Neuronal stem cell (in vitro differentiated cells): ENCODE measurements around the gene PSD2.

ENCODE experiments used
- DNase-seq: peaks from one replicate; pipeline ENCODE4 v3.0.0-alpha.2; 2013; ENCODE audit warnings: low spot score
- H2AFZ ChIP-seq: one replicate; pipeline ENCODE4 v1.6.1; 2013; ENCODE audit warnings: mild to moderate bottlenecking, low read length, inconsistent platforms
- H2AK5ac ChIP-seq: 2 replicates; pipeline ENCODE4 v1.6.1; 2013; ENCODE audit warnings: low read depth, mild to moderate bottlenecking, inconsistent platforms, low read length, moderate library complexity, mixed read lengths
- H2BK120ac ChIP-seq: 2 replicates; pipeline ENCODE4 v1.6.1; 2013; ENCODE audit warnings: low read depth, mild to moderate bottlenecking, inconsistent platforms, low read length, moderate library complexity, mixed read lengths
- H2BK12ac ChIP-seq: one replicate; pipeline ENCODE4 v1.6.1; 2013; ENCODE audit warnings: low read length, inconsistent platforms
- H2BK15ac ChIP-seq: 2 replicates; pipeline ENCODE4 v1.6.1; 2013; ENCODE audit warnings: mild to moderate bottlenecking, low read length, inconsistent platforms, mixed read lengths
- H2BK5ac ChIP-seq: one replicate; pipeline ENCODE4 v1.6.1; 2013; ENCODE audit warnings: inconsistent platforms, mild to moderate bottlenecking, low read length, moderate library complexity
- H3K14ac ChIP-seq: one replicate; pipeline ENCODE4 v1.6.1; 2013; ENCODE audit warnings: low read length, inconsistent platforms
- H3K18ac ChIP-seq: 2 replicates; pipeline ENCODE4 v1.6.1; 2013; ENCODE audit warnings: low read length, inconsistent platforms
- H3K23ac ChIP-seq: 2 replicates; pipeline ENCODE4 v1.6.1; 2013; ENCODE audit warnings: low read depth, mild to moderate bottlenecking, mixed read lengths, low read length, inconsistent platforms; ENCODE audit not compliant: poor library complexity
- H3K27ac ChIP-seq: replicated peaks from 3 replicates; pipeline ENCODE4 v1.5.1; 2013; ENCODE audit warnings: low read length, inconsistent platforms
- H3K27me3 ChIP-seq, 3 experiments: 2 replicates each; pipeline ENCODE4 v1.6.1; 2013; ENCODE audit warnings: low read length in 3 of 3, mild to moderate bottlenecking in 2 of 3, inconsistent platforms in 1 of 3, low read depth in 1 of 3, mixed read lengths in 1 of 3, moderate library complexity in 1 of 3; ENCODE audit not compliant: control insufficient read depth in 3 of 3, insufficient read depth in 3 of 3
- H3K36me3 ChIP-seq, 2 donors: replicated peaks in 1 of 2; 2 replicates each; pipeline ENCODE4 v1.6.1; 2013; ENCODE audit warnings: low read length in 2 of 2; ENCODE audit not compliant: control insufficient read depth in 2 of 2, insufficient read depth in 2 of 2
- H3K4ac ChIP-seq: 2 replicates; pipeline ENCODE4 v1.6.1; 2013; ENCODE audit warnings: inconsistent platforms, mild to moderate bottlenecking, low read length, moderate library complexity
- H3K4me1 ChIP-seq, 2 donors: 1 replicate in 1 of 2; 2 replicates in 1 of 2; pipeline ENCODE4 v1.6.1; 2013; ENCODE audit warnings: low read length in 2 of 2, low read depth in 1 of 2; ENCODE audit not compliant: control insufficient read depth in 2 of 2, insufficient read depth in 1 of 2
- H3K4me2 ChIP-seq: one replicate; pipeline ENCODE4 v1.6.1; 2013; ENCODE audit warnings: mild to moderate bottlenecking, low read length, inconsistent platforms; ENCODE audit not compliant: insufficient read depth, poor library complexity, severe bottlenecking
- H3K4me3 ChIP-seq, 2 donors: 2 replicates each; pipeline ENCODE4 v1.5.1; 2013; ENCODE audit warnings: low read length in 2 of 2, mild to moderate bottlenecking in 2 of 2, inconsistent platforms in 1 of 2, moderate library complexity in 1 of 2
- H3K79me1 ChIP-seq: one replicate; pipeline ENCODE4 v1.6.1; 2013; ENCODE audit warnings: low read depth, mild to moderate bottlenecking, inconsistent platforms, low read length, moderate library complexity
- H3K9ac ChIP-seq: one replicate; pipeline ENCODE4 v1.6.1; 2013; ENCODE audit warnings: mild to moderate bottlenecking, low read depth, low read length, inconsistent platforms; ENCODE audit not compliant: poor library complexity
- H3K9me3 ChIP-seq, 2 donors: replicated peaks in 1 of 2; 2 replicates each; pipeline versions ENCODE3 to v1.6.1; 2013; ENCODE audit warnings: low read length in 2 of 2, mild to moderate bottlenecking in 2 of 2, inconsistent platforms in 1 of 2, low read depth in 1 of 2, mixed read lengths in 1 of 2, moderate library complexity in 1 of 2; ENCODE audit not compliant: control insufficient read depth in 2 of 2, insufficient read depth in 1 of 2
- H4K8ac ChIP-seq: one replicate; pipeline ENCODE4 v1.6.1; 2013; ENCODE audit warnings: low read depth, mild to moderate bottlenecking, inconsistent platforms, low read length, moderate library complexity
- H4K91ac ChIP-seq: one replicate; pipeline ENCODE4 v1.6.1; 2013; ENCODE audit warnings: low read length, low read depth, mild to moderate bottlenecking, inconsistent platforms; ENCODE audit not compliant: poor library complexity
- WGBS, 2 donors: extraction: QIAGEN DNeasy Blood & Tissue Kit; methylation state at CpG; one replicate each; pipeline ENCODE4 v1.1.7; 2013; ENCODE audit warnings: missing lambda C conversion rate in 2 of 2, mixed read lengths in 1 of 2; ENCODE audit not compliant: insufficient read length in 2 of 2, insufficient replicate concordance in 1 of 2; ENCODE audit errors: extremely low coverage in 2 of 2; 5-methylcytosine and 5-hydroxymethylcytosine counted together

PSD2 gene

DNA sequence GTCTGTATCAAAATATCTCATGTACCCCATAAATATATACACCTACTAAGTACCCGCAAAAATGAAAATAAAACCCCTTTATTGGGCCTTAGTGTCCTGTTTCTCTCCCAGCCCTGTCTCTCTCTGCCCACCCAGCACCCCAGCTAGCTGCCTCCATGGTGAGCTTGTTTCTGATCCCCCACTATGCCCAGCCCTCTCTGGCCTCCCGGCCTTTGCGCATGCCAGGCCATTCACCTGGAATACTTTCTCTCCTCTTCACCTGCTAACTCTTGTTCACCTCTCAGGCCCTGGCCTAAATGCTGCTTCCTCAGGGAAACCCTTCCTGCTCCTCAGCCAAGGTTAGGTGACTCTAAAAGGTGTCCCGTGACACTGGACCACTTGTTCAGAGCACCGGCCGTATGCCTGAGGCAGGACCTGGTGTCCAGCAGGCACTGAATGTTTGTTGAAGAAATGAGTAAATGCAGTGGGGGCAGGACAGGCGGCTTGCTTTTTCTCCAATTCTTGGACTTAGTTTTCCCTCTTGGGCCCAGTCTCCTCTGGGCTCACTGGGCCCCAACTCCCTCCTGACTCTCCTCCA lies 58.5 kb downstream of the PSD2 start:
- no peak overlapping the region for H3K23ac ChIP-seq
- no peaks in the 10 kb centered on the region for H3K4me1 ChIP-seq
- no peak overlapping the region for H2AK5ac ChIP-seq
- H2AFZ ChIP-seq, result no peak overlapping the region
- no peak overlapping the region for H2BK5ac ChIP-seq
- H3K4me2 ChIP-seq, result no peak overlapping the region
- H3K9ac ChIP-seq, result no peak overlapping the region
- no peaks in the 10 kb centered on the region for H3K9me3 ChIP-seq
- H3K36me3 ChIP-seq, result no peaks in the 10 kb centered on the region
- H2BK15ac ChIP-seq, result no peak overlapping the region
- H4K8ac ChIP-seq, result no peak overlapping the region
- no peak overlapping the region for H4K91ac ChIP-seq
- no peak overlapping the region for H3K4me3 ChIP-seq
- no CpG with 5 or more reads among the region's 7 CpGs for WGBS, 2 donors
- H3K4ac ChIP-seq, result no peak overlapping the region
- DNase-seq, result no peak
- no peak overlapping the region for H2BK120ac ChIP-seq
- no peak overlapping the region for H3K27ac ChIP-seq
- H3K14ac ChIP-seq, result no peak overlapping the region
- H3K18ac ChIP-seq, result no peak overlapping the region
- no peaks in the 10 kb centered on the region for H3K79me1 ChIP-seq
- no peak overlapping the region for H2BK12ac ChIP-seq
- peaks cover 0 to 90% (median 21%) of the 10 kb centered on the region in 3 experiments for H3K27me3 ChIP-seq

DNA sequence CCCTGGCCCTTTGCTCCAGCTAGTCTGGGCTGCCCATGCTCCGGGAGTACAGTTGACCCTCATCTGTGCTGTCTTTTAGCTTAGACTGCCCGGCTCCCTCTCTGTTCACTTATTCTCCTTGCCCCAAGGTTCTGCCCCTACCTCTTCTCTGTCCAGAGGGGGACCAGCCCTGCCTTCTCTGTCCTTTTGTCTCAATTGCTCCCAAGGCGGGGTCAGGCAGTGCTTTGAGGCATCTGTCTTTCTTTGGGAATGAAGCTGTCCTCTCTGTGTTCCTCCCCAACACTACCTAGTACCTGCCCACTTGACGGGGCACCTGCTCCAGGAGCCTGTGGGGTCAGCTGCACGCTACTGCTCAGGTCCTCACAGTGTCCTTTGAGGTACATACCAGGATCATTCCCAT lies 59.3 kb downstream of the PSD2 start:
- WGBS, 2 donors, result no CpG with 5 or more reads among the region's 5 CpGs

DNA sequence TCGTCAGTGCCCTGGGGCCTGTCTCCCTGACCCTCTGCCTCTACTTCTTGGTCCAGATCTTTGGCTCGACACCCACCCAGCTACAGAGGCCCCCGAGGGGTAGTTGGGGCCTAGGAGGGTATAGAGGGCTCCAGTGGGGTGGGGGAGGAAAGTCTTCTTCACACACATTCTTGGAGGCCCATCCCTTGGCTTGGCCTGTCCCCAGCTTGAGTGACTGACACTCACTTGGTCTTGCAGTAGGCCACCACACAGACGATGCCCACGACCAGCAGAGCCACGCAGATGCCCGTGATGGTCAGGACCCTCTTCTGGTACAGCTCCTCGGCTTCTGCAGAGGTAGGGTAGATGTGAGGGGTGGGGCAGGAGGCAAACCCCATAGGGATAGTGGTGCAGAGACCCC lies 59.8 kb downstream of the PSD2 start:
- DNase-seq, result no peak
- H2BK120ac ChIP-seq, result no peak overlapping the region
- WGBS, 2 donors, result no CpG with 5 or more reads among the region's 8 CpGs

More for the DNA sequence above, 59.3 kb downstream of the PSD2 start:
- H2BK12ac ChIP-seq, result no peak overlapping the region
- H2BK15ac ChIP-seq, result no peak overlapping the region
- no peak overlapping the region for H3K4me3 ChIP-seq
- H2BK5ac ChIP-seq, result no peak overlapping the region
- no peak overlapping the region for H4K91ac ChIP-seq
- H3K23ac ChIP-seq, result no peak overlapping the region
- H3K27ac ChIP-seq, result no peak overlapping the region
- H3K9ac ChIP-seq, result peak overlapping the region; percentile 24
- no peaks in the 10 kb centered on the region for H3K9me3 ChIP-seq
- H3K79me1 ChIP-seq, result no peaks in the 10 kb centered on the region
- peaks cover 0 to 82% (median 13%) of the 10 kb centered on the region in 3 experiments for H3K27me3 ChIP-seq
- H3K4ac ChIP-seq, result no peak overlapping the region
- no peaks in the 10 kb centered on the region for H3K4me1 ChIP-seq
- H2AFZ ChIP-seq, result no peak overlapping the region
- H3K4me2 ChIP-seq, result no peak overlapping the region
- H3K36me3 ChIP-seq, result no peaks in the 10 kb centered on the region
- no peak overlapping the region for H3K18ac ChIP-seq
- no peak overlapping the region for H2AK5ac ChIP-seq
- no peak for DNase-seq
- H4K8ac ChIP-seq, result no peak overlapping the region
- H2BK120ac ChIP-seq, result no peak overlapping the region
- no peak overlapping the region for H3K14ac ChIP-seq

DNA sequence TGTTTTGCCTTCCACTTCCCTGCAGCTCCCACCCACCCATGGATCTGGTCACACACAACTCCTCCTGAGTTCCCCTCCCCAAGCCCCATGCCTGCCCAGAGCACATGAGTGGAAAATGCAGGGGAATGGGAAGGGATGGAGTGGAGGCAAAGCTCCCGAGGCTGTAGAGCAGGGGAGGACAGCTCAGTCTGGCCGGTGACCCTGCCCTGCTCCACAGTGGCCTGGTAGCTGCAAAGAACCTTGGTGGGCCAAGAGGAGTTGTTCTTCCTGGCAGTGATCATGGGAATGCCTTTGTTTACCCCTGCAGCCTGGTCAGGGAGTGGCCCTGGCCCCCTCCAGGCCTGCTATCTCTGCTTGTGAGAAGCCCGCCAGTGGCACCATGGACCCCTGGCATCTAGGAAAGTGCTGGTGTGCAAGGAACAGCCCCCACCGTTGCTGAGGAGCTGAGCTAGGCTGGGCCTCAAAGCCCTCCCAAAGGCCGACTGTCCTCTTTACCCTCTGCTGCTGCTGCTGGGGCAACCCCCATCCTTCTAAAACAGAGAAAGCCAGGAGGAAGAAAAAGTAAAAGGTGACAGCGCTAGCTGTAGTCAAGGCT lies 60.4 kb downstream of the PSD2 start:
- Histone ChIP-seq H2AFZ (no peak overlapping the region), H2BK5ac (no peak overlapping the region), H3K4ac (no peak overlapping the region), H3K18ac (peak overlapping the region; percentile 19), H3K9me3 (no peaks in the 10 kb centered on the region), H3K27me3 (peaks cover 0 to 74% (median 7%) of the 10 kb centered on the region in 3 experiments), H3K4me2 (no peak overlapping the region), H3K23ac (peak overlapping the region; percentile 23), H3K27ac (no peak overlapping the region), H2BK15ac (no peak overlapping the region), H3K14ac (no peak overlapping the region), H4K8ac (no peak overlapping the region), H3K4me3 (no peak overlapping the region), H2AK5ac (peak overlapping the region; percentile 14), H2BK120ac (no peak overlapping the region), H2BK12ac (no peak overlapping the region), H3K4me1 (no peaks in the 10 kb centered on the region), H4K91ac (no peak overlapping the region), H3K79me1 (no peaks in the 10 kb centered on the region), H3K9ac (no peak overlapping the region), H3K36me3 (no peaks in the 10 kb centered on the region)
- DNase-seq, result no peak
- WGBS, 2 donors, result no CpG with 5 or more reads among the region's 6 CpGs

More for the DNA sequence above, 59.8 kb downstream of the PSD2 start:
- peak overlapping the region; percentile 86 for H3K14ac ChIP-seq
- no peak overlapping the region for H3K4ac ChIP-seq
- no peak overlapping the region for H3K23ac ChIP-seq
- H3K4me2 ChIP-seq, result no peak overlapping the region
- H2AK5ac ChIP-seq, result no peak overlapping the region
- H2BK12ac ChIP-seq, result no peak overlapping the region
- no peak overlapping the region for H3K9ac ChIP-seq
- no peak overlapping the region for H2BK15ac ChIP-seq
- no peak overlapping the region for H4K91ac ChIP-seq
- H3K4me1 ChIP-seq, result no peaks in the 10 kb centered on the region
- H3K27me3 ChIP-seq, result peaks cover 0 to 77% (median 9%) of the 10 kb centered on the region in 3 experiments
- peak overlapping the region; percentile 63 for H3K18ac ChIP-seq
- no peak overlapping the region for H4K8ac ChIP-seq
- H2BK5ac ChIP-seq, result no peak overlapping the region
- no peaks in the 10 kb centered on the region for H3K9me3 ChIP-seq
- H3K79me1 ChIP-seq, result no peaks in the 10 kb centered on the region
- no peaks in the 10 kb centered on the region for H3K36me3 ChIP-seq
- no peak overlapping the region for H3K4me3 ChIP-seq
- no peak overlapping the region for H2AFZ ChIP-seq
- no peak overlapping the region for H3K27ac ChIP-seq
